Stimulated activated CD8-positive, alpha-beta memory T cell treated with anti-CD3 and anti-CD28 coated beads, Interleukin-15, amount 100 ng/mL, for 1 hour (primary cell): ENCODE data around the gene GRHL3.

Experiments
- DNase-seq: peaks from one replicate; pipeline ENCODE4 v3.0.0-alpha.2; 2020; ENCODE audit warnings: low read depth

GRHL3 gene

GRCh38 chr1:24293392-24294227 lies 25.5 kb upstream of the GRHL3 start:
- DNase-seq = no peak

- no peak for DNase-seq
Measured at GRCh38 chr1:24294228-24294672, 24.9 kb upstream of the GRHL3 start.

DNA sequence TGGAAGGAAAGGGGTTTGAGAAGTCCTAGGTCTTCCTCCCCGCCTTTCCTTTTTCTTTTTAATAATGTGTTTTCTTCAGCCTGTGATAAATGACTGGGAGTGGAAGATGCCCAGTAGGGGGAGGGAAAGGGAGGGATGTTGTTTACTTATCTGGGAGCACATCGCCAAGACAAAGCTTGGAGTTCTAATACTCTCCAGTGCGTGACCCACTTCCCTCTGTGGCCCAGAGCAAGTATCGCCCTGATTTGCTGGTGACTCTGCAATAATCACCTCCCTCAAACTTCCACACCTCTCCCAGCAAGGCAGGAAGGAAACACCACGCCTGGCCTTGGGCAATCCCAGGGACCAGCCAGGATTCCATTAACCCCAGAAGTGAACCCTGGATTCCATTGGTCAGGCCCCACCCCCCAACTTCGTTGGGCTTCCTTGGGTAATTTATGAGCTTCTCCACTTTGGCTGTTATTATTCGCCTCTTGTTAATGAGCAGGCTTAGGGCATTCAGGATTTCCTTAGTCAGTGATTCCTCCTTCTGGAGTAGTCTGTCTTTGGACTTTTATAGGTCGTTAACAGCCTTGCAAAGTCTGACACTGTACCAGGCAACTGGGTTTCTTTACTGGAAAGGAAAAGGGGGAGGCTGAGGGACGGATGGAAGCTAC lies 24.3 kb upstream of the GRHL3 start:
- no peak for DNase-seq

DNA sequence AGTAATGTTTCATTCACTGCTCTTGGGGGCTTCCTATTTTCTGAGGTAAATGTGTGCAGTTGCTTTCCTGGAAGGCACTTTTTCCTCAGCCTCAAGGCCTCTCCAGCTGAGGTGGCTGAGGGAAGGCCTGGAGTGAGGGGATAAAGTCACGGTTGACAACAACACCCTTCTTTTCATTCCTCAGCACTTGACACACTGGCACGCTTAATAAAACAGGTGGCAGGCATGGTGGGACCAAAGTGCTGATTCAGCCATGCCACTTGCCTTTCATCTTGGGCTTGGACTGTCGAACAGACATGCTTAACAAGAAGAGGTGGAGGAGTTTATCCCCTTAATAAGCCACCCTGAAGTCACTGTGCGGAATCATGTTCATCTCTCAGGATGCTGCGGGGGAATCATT lies 23.6 kb upstream of the GRHL3 start:
- no peak for DNase-seq

- DNase-seq = no peak
Measured at GRCh38 chr1:24297187-24297851, 21.8 kb upstream of the GRHL3 start.

GRCh38 chr1:24297852-24298232 lies 21.3 kb upstream of the GRHL3 start:
- no peak for DNase-seq

- no peak for DNase-seq
Measured at GRCh38 chr1:24298606-24299005, 20.6 kb upstream of the GRHL3 start.

- DNase-seq = no peak
Measured at GRCh38 chr1:24299901-24300300, 19.3 kb upstream of the GRHL3 start.

DNA sequence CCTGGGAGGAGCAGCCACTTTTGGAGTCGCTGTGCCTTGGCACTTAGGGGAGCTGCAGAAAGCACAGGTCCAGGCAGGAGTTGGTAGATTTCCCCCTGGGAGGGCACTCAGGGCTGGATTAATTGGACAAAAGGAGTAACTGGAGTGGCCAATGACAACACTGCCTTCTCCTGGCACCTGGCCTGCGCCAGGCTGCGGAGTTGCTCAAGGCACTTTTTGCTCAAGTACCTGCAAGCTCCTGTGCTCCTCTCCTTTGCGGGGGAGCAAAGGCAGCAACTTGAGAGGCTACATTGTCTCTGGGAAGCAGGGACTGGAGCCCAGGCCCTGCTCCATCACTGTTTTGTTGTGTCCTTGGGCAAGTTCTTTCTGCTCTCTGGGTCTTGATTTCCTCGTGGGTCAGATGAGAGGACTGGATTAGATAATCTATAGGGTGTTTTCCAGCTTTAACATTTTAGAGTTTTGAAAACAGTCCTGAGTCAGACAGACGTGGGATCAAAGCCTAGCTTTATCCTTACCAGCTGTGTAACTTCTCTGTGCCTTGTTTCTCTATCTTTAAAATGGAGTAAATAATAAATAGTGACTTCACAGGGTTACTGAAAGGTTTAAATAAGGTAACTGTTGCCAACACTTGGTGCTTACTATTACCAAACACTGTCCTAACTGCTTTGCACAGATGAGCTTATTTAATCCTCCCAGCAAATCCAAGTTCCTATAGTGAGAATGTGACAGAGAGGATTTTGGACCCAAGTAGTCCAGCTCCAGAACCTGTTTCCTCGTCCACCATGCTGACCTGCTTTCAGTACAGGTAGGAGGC lies 18.0 kb upstream of the GRHL3 start:
- no peak for DNase-seq

- no peak for DNase-seq
Measured at GRCh38 chr1:24301785-24302175, 17.4 kb upstream of the GRHL3 start.

- no peak for DNase-seq
Measured at GRCh38 chr1:24302209-24302611, 16.9 kb upstream of the GRHL3 start.

GRCh38 chr1:24303600-24303999 lies 15.6 kb upstream of the GRHL3 start:
- DNase-seq = no peak

- DNase-seq = no peak
Measured at GRCh38 chr1:24304763-24305162, 14.4 kb upstream of the GRHL3 start.

GRCh38 chr1:24308365-24309015 lies 10.7 kb upstream of the GRHL3 start:
- DNase-seq = no peak

DNA sequence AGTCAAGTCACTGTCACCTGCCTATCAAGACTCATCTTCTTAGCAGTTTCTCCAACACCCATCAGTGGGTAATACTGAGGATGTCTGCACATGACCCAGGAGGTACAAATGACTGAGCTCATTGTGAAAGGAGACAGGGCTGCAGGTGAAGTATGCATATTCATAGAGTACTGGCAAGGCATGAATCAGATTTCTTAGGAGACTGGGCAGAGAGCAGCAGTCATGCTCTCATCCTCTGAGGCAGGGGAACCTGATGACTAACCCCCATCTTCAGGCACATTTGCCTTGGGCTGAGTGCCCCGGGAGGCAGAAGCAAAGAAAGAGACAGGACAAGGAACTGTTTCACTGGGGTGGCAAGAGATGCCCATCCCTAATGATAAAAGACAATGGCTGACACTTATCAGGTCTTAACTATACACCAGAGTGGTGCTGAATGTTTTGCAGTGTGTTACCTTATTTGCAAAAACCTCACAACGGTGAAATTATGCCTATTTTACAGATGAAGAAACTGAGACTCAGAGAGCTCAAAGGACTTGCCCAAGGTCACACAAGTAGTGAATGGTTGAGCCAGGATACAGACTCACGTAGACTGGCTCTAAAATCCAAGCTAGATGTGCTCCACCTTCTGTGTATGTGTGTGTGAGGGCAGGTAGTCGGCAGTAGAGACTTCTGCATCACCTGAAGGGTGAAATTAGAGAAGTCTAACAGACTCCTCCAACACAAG lies 9.2 kb upstream of the GRHL3 start:
- no peak for DNase-seq

- no peak for DNase-seq
Measured at GRCh38 chr1:24311234-24311633, 7.9 kb upstream of the GRHL3 start.

DNA sequence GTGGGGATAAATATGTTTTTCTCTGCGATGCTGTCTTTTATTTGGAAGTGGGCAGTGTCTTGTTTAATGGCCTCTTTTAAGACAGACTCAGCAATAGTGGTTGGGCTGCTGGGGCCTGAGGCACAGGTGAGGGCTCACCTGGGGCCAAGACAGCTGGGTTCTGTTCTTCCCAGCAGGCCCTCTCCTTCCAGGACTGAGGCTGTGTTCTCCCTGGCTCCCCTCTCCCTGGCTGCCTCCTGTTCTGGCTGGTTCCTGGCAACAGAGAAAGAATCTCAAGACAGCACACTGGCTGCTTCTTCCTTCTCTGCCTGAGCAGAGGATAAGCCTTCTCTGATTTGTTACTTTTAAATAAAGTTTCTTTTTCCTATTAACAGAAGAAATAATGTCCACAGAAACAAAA lies 7.4 kb upstream of the GRHL3 start:
- no peak for DNase-seq

DNA sequence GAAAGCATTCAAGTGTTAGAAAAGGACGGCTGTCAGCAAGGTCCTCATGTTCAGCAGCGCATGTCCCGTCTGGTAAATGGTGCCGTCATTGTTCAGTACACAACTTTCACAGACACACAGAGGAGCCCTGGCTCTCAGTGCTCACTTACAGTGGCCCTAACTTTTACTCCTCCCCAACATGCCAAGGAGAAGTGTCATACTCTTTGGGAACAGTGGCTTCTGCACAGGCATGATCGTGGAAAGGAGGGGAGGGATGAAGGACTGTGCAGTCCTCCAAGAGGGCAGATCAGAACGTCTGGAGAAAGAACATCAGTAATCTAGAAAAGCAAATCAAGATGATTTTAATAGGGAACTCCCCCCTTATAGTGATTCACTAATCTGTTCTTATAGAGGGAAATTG lies 3.8 kb upstream of the GRHL3 start:
- DNase-seq = no peak

GRCh38 chr1:24316645-24317044 lies 2.5 kb upstream of the GRHL3 start:
- no peak for DNase-seq

DNA sequence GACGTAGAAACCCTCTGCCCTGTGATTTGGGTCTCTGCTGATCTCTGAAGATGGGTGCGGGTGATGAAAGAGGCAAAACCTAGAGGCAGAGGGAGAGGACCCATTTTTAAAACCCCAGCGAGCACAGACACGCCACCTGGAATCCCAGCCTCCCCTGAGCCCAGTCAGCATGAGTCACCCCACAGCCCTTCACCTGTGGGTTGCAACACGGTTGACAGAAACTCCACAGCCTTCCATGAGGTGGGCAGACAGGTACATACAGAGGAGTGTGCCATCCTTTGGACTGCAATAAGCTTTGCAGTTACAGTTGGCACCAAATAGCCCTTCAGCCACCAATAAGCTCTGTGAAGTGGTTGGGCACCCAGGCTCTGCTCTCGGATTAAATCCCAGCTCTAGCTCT lies 2.1 kb upstream of the GRHL3 start:
- no peak for DNase-seq

GRCh38 chr1:24317956-24318614 lies 1.1 kb upstream of the GRHL3 start:
- no peak for DNase-seq
